ENCODE results near the gene KDM6A. TPM values are rescaled to one million over a fixed set of nuclear protein-coding genes. Genes with fewer than 3 reads are reported as not detected.

The KDM6A gene
- total and polyA plus RNA-seq, 9 of the 15 experiments (the other 6 are each of a cell fraction or from before 2014, with no cell fraction given), result 8.4 to 34.3 (median 22.9) TPM

DNA sequence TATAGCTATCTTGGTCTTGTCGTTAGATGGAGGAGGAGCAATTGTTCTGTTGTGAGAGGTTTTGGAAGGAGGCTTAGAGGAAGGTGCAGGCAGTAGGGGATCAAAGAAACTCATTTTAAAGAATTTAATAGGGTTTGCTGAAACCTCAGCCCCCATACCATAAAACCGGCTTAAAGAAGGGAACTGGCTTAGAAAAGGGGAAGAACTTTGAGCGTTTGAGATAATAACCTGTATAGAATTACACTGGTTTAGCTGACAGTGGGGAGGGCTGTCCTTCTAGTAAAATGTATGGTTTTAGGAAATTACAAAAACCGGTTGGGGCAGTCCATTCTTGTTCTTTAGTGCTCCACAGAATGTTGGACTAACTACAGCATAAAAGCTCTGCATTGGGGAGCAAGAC is 128.1 kb downstream of the KDM6A start:
- no peaks in the 10 kb centered on the region for H3K9me3 ChIP-seq (replicated peaks; ENCODE audit: control insufficient read depth, insufficient read depth, low read depth, low read length)
- H3K9me1 ChIP-seq (ENCODE audit: control insufficient read depth, insufficient read depth, low read length), result peaks cover 2% of the 10 kb centered on the region
- no TSS peak for BruUV-seq (replicated peaks)
- FAIRE-seq (no peak), DNase-seq (ENCODE audit: extremely low read depth in 1 of 4, low spot score in 3 of 4) (no peak), ATAC-seq (no peak)
- H3K9ac ChIP-seq (ENCODE audit: insufficient read depth in 1 of 2, low read depth in 2 of 2, low read length in 2 of 2), result no peak overlapping the region
- H3K4me1 ChIP-seq (replicated peaks in 1 of 2; ENCODE audit: control insufficient read depth in 2 of 2, insufficient read depth in 2 of 2, low read length in 2 of 2), result peaks cover 5 to 6% of the 10 kb centered on the region in 2 experiments; a peak in 4 of 5 replicates
- intact Hi-C loops (cut with micrococcal nuclease) (no loop called here), in situ Hi-C loops (cut with MboI) (no loop called here)
- 0 out of 2 replicates have a peak overlapping the region, but pooled peaks have one; percentile 2 for H3K4me2 ChIP-seq (ENCODE audit: insufficient read depth, low read length)
- peaks cover 48% of the 10 kb centered on the region for H3K79me2 ChIP-seq (ENCODE audit: control insufficient read depth, insufficient read depth, low read length)
- ChIA-PET POLR2A (no interaction called here), CTCF (ENCODE audit: low intra/inter-chr PET ratio) (no interaction called here)
- no peak overlapping the region for H3K4me3 ChIP-seq
- TF ChIP-seq SPI1 (IDR thresholded peaks at IDR 0.05; ENCODE audit: borderline replicate concordance, low read depth, low read length), result peak; percentile 52; the same call in 1 of the 2 replicates
- TF ChIP-seq MTA3 (IDR thresholded peaks at IDR 0.05; ENCODE audit: borderline replicate concordance), result no peak
- no peaks in the 10 kb centered on the region; the same call in none of the 2 replicates for H4K20me1 ChIP-seq (replicated peaks; ENCODE audit: control insufficient read depth, insufficient read depth, low read length)
- WGBS (ENCODE audit: insufficient coverage, low coverage, missing lambda C conversion rate), result 15% methylated on average over 4 of the region's 4 CpGs
- H3K36me3 ChIP-seq (ENCODE audit: control insufficient read depth, insufficient read depth, low read length), result 0 out of 3 replicates have a peak, but pooled peaks cover 2% of the 10 kb centered on the region
- H2AFZ ChIP-seq (ENCODE audit: low read depth, low read length), result no peak overlapping the region
- H3K27me3 ChIP-seq (ENCODE audit: control insufficient read depth in 2 of 2, insufficient read depth in 2 of 2, low read length in 2 of 2), result no peaks in the 10 kb centered on the region
- H3K27ac ChIP-seq (ENCODE audit: extremely low read depth, low read depth, low read length), result peak overlapping the region; percentile 30; the same call in 1 of the 3 replicates

DNA sequence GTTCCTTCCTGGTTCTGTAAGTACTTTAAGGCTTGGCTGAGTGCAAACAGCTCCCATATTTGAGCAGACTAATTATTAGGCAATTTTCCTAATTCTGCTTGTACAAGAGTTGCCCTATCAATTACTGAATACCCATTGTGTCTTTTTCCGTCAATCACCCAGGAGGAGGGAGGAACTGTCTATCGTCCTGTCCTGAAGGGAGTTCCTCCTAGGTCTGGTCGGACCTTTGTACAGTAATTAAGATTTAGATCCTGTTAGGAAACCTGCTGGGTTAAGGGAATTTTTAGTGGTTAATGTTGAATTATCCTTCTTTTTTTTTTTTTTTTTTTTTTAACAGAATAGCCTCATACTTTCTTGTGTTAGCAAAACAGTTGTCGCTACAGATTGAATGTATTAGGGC is 130.1 kb downstream of the KDM6A start:
- no peak for FAIRE-seq
- ChIA-PET CTCF (ENCODE audit: low intra/inter-chr PET ratio) (no interaction called here), POLR2A (no interaction called here)
- BruUV-seq (replicated peaks), result no TSS peak
- Histone ChIP-seq H3K79me2 (ENCODE audit: control insufficient read depth, insufficient read depth, low read length) (peaks cover 40% of the 10 kb centered on the region), H3K4me2 (ENCODE audit: insufficient read depth, low read length) (no peak overlapping the region), H3K27ac (ENCODE audit: extremely low read depth, low read depth, low read length) (no peak overlapping the region), H2AFZ (ENCODE audit: low read depth, low read length) (no peak overlapping the region), H3K9me3 (replicated peaks; ENCODE audit: control insufficient read depth, insufficient read depth, low read depth, low read length) (no peaks in the 10 kb centered on the region), H3K4me3 (no peak overlapping the region), H3K9ac (ENCODE audit: insufficient read depth in 1 of 2, low read depth in 2 of 2, low read length in 2 of 2) (no peak overlapping the region), H3K9me1 (ENCODE audit: control insufficient read depth, insufficient read depth, low read length) (peaks cover 2% of the 10 kb centered on the region), H4K20me1 (replicated peaks; ENCODE audit: control insufficient read depth, insufficient read depth, low read length) (no peaks in the 10 kb centered on the region; the same call in none of the 2 replicates), H3K36me3 (ENCODE audit: control insufficient read depth, insufficient read depth, low read length) (0 out of 3 replicates have a peak, but pooled peaks cover 2% of the 10 kb centered on the region), H3K27me3 (ENCODE audit: control insufficient read depth in 2 of 2, insufficient read depth in 2 of 2, low read length in 2 of 2) (no peaks in the 10 kb centered on the region), H3K4me1 (replicated peaks in 1 of 2; ENCODE audit: control insufficient read depth in 2 of 2, insufficient read depth in 2 of 2, low read length in 2 of 2) (peaks cover 2% of the 10 kb centered on the region in 2 experiments; a peak in 4 of 5 replicates)
- no peak for DNase-seq (ENCODE audit: extremely low read depth in 1 of 4, low spot score in 3 of 4)
- ATAC-seq, result no peak
- in situ Hi-C loops (cut with MboI), result no loop called here
- 71% methylated on average over 3 of the region's 4 CpGs for WGBS (ENCODE audit: insufficient coverage, low coverage, missing lambda C conversion rate)
- intact Hi-C loops (cut with micrococcal nuclease), result no loop called here
- no peak for TF ChIP-seq ZNF407 (IDR thresholded peaks at IDR 0.05; ENCODE audit: low read depth)
- no peak for TF ChIP-seq THAP7 (CRISPR knock-in tag; IDR thresholded peaks at IDR 0.05)
- TF ChIP-seq BCOR (IDR thresholded peaks at IDR 0.05), result no peak
- no peak for TF ChIP-seq TFAM (CRISPR knock-in tag; conservative IDR thresholded peaks at IDR 0.05)
- TF ChIP-seq ZNF311 (CRISPR knock-in tag; IDR thresholded peaks at IDR 0.05), result no peak
- TF ChIP-seq MIER1 (IDR thresholded peaks at IDR 0.05; ENCODE audit: low read depth), result no peak
